ENCODE results near the gene RALGPS1. TPM values are rescaled to one million over a fixed set of nuclear protein-coding genes. Genes with fewer than 3 reads are reported as not detected.

The RALGPS1 gene
- total and polyA plus RNA-seq, 2 donors (not counting 1 experiment from before 2014, with no cell fraction given): 19.7 to 39.9 TPM

DNA sequence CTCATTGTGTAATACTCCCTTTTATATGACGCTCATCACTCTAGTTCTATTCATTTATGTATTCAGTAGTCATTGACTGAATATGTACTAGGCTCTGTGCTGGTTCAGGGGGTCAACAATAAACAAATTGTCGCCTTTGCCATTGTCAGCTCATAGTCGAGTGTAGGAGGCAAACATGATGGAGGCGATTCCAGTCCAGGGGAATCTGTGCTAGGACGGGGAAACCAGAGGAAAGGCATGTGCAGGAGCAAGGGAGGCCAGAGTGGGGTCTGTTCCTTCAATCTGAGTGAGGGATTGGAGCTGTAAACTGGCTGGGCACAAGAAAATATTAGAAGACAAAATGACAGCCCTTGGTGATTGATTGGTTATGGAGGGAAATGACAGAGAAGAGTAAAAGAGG is 123.9 kb downstream of the RALGPS1 start:
- Histone ChIP-seq H3K4me2 (replicated peaks; ENCODE audit: low read depth, low read length, poor library complexity, severe bottlenecking) (no peak overlapping the region), H3K36me3 (replicated peaks in 1 of 2; ENCODE audit: control extremely low read depth in 1 of 2, control insufficient read depth in 1 of 2, extremely low read depth in 1 of 2, insufficient read depth in 2 of 2, low read length in 1 of 2) (peaks cover 0 to 14% of the 10 kb centered on the region in 2 experiments), H3K4me3 (ENCODE audit: control extremely low read depth in 1 of 5, extremely low read depth in 1 of 5, insufficient read depth in 1 of 5, low read depth in 2 of 5, low read length in 4 of 5) (no peak overlapping the region), H3K79me2 (ENCODE audit: control insufficient read depth, insufficient read depth, low read length) (no peaks in the 10 kb centered on the region), H4K20me1 (ENCODE audit: control insufficient read depth, insufficient read depth, low read length, poor library complexity, severe bottlenecking) (no peaks in the 10 kb centered on the region), H3K9ac (ENCODE audit: low read length) (no peak overlapping the region), H3K27me3 (replicated peaks in 1 of 4; ENCODE audit: control extremely low read depth in 1 of 4, control insufficient read depth in 3 of 4, insufficient read depth in 4 of 4, low read length in 3 of 4) (no peaks in the 10 kb centered on the region), H2AFZ (ENCODE audit: insufficient read depth, low read depth, low read length, poor library complexity, severe bottlenecking) (no peak overlapping the region), H3K4me1 (ENCODE audit: control insufficient read depth in 2 of 2, insufficient read depth in 2 of 2, low read length in 2 of 2) (no peaks in the 10 kb centered on the region), H3K27ac (ENCODE audit: low read length in 2 of 2) (no peak overlapping the region), H3K9me3 (ENCODE audit: control extremely low read depth in 1 of 3, control insufficient read depth in 2 of 3, insufficient read depth in 1 of 3, low read length in 2 of 3) (no peaks in the 10 kb centered on the region)
- H3K4me1 Mint-ChIP-seq: no peaks in the 10 kb centered on the region
- H3K27me3 Mint-ChIP-seq: no peaks in the 10 kb centered on the region
- POLR2A ChIA-PET: no interaction called here
- DNase-seq: no peak
- TF ChIP-seq EZH2 (IDR thresholded peaks at IDR 0.05; ENCODE audit: borderline replicate concordance, insufficient read depth, low read depth, low read length, poor library complexity, severe bottlenecking): no peak
- TF ChIP-seq, protein P1, sequence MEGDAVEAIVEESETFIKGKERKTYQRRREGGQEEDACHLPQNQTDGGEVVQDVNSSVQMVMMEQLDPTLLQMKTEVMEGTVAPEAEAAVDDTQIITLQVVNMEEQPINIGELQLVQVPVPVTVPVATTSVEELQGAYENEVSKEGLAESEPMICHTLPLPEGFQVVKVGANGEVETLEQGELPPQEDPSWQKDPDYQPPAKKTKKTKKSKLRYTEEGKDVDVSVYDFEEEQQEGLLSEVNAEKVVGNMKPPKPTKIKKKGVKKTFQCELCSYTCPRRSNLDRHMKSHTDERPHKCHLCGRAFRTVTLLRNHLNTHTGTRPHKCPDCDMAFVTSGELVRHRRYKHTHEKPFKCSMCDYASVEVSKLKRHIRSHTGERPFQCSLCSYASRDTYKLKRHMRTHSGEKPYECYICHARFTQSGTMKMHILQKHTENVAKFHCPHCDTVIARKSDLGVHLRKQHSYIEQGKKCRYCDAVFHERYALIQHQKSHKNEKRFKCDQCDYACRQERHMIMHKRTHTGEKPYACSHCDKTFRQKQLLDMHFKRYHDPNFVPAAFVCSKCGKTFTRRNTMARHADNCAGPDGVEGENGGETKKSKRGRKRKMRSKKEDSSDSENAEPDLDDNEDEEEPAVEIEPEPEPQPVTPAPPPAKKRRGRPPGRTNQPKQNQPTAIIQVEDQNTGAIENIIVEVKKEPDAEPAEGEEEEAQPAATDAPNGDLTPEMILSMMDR (IDR thresholded peaks at IDR 0.05): no peak
- 90% methylated on average over 4 of the region's 5 CpGs for WGBS (ENCODE audit: insufficient coverage)
- H3K27ac Mint-ChIP-seq: no peak overlapping the region
- no peak overlapping the region for H3K4me3 Mint-ChIP-seq
- no peak for ATAC-seq (ENCODE audit: low read depth)
- no peaks in the 10 kb centered on the region for H3K9me3 Mint-ChIP-seq (ENCODE audit: insufficient read depth)
- intact Hi-C loops (cut with micrococcal nuclease): no loop called here
- CTCF ChIA-PET: no interaction called here

DNA sequence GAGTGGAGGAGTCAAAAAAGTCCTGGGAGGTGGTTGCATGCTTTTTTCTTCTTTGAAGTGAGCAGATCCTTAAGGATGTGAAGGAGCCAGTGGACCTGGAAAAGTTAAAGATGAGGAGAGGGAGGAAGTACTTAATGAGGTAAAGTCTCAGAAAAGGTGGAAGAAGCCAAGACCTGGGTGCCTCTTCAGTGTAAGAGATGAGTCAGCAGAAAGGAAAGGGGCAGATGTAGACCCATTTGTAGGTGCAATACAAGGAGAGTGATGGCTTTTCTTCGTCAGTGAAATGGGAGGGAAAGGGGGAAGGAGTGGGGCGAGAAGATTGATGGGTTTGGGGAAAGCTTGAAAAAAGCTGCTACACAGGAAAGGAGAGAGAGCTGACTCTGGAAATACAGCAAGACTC is 124.9 kb downstream of the RALGPS1 start:
- H3K4me2 ChIP-seq (replicated peaks; ENCODE audit: low read depth, low read length, poor library complexity, severe bottlenecking): no peak overlapping the region
- intact Hi-C loops (cut with micrococcal nuclease): no loop called here
- peaks cover 0 to 14% of the 10 kb centered on the region in 2 experiments for H3K36me3 ChIP-seq (replicated peaks in 1 of 2; ENCODE audit: control extremely low read depth in 1 of 2, control insufficient read depth in 1 of 2, extremely low read depth in 1 of 2, insufficient read depth in 2 of 2, low read length in 1 of 2)
- CTCF ChIA-PET: no interaction called here
- WGBS (ENCODE audit: insufficient coverage): 88% methylated on average over 2 of the region's 2 CpGs
- DNase-seq: no peak
- no peaks in the 10 kb centered on the region for H3K9me3 ChIP-seq (ENCODE audit: control extremely low read depth in 1 of 3, control insufficient read depth in 2 of 3, insufficient read depth in 1 of 3, low read length in 2 of 3)
- no peak for TF ChIP-seq EZH2 (IDR thresholded peaks at IDR 0.05; ENCODE audit: borderline replicate concordance, insufficient read depth, low read depth, low read length, poor library complexity, severe bottlenecking)
- TF ChIP-seq, protein P1 (IDR thresholded peaks at IDR 0.05): no peak
- no peak overlapping the region for H3K27ac ChIP-seq (ENCODE audit: low read length in 2 of 2)
- POLR2A ChIA-PET: no interaction called here
- no peak overlapping the region for H2AFZ ChIP-seq (ENCODE audit: insufficient read depth, low read depth, low read length, poor library complexity, severe bottlenecking)
- no peaks in the 10 kb centered on the region for H3K27me3 ChIP-seq (replicated peaks in 1 of 4; ENCODE audit: control extremely low read depth in 1 of 4, control insufficient read depth in 3 of 4, insufficient read depth in 4 of 4, low read length in 3 of 4)
- no peak for ATAC-seq (ENCODE audit: low read depth)
- H3K9me3 Mint-ChIP-seq (ENCODE audit: insufficient read depth): no peaks in the 10 kb centered on the region
- H3K9ac ChIP-seq (ENCODE audit: low read length): no peak overlapping the region
- no peak overlapping the region for H3K4me3 ChIP-seq (ENCODE audit: control extremely low read depth in 1 of 5, extremely low read depth in 1 of 5, insufficient read depth in 1 of 5, low read depth in 2 of 5, low read length in 4 of 5)
- H3K79me2 ChIP-seq (ENCODE audit: control insufficient read depth, insufficient read depth, low read length): no peaks in the 10 kb centered on the region
- H3K27me3 Mint-ChIP-seq: no peaks in the 10 kb centered on the region
- no peak overlapping the region for H3K4me3 Mint-ChIP-seq
- H3K27ac Mint-ChIP-seq: no peak overlapping the region
- no peaks in the 10 kb centered on the region for H3K4me1 Mint-ChIP-seq
- no peaks in the 10 kb centered on the region for H4K20me1 ChIP-seq (ENCODE audit: control insufficient read depth, insufficient read depth, low read length, poor library complexity, severe bottlenecking)
- H3K4me1 ChIP-seq (ENCODE audit: control insufficient read depth in 2 of 2, insufficient read depth in 2 of 2, low read length in 2 of 2): no peaks in the 10 kb centered on the region

All from B cell (primary cell).